GM21737 (cell line): Measurements from ENCODE around the gene CTNNA3.
A peak's percentile ranks its signal among the peaks of the same experiment; 100 is the strongest.

Experiments used
- ATAC-seq: cut with Tn5 transposase; IDR thresholded peaks from one replicate; pipeline ENCODE4 v1.9.1; 2021; ENCODE audit warnings: mild to moderate bottlenecking, moderate library complexity; ENCODE audit not compliant: unreplicated experiment

CTNNA3 gene

GRCh38 chr10:66964946-66965345, 731.0 kb downstream of the CTNNA3 start:
- no peak for ATAC-seq

DNA sequence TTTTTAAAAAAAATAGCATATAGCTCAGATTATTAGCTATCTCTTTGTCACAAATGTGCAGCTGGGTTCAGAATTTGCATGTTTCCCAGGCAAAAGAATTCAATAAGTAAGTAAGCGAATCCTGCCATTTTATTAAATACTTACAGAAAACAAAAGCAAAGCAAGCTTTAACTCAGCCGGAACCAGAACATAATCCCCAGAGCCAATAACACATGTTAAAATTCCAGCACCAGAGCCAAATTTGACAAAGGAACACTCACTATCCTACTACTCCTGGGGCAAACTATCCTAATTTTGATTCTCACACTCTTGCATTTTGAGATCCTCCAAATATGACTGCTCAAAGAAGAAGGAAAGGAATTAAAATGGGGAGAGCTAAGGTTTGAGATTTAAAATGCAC, 737.5 kb downstream of the CTNNA3 start:
- no peak for ATAC-seq

GRCh38 chr10:66951896-66952295, 744.1 kb downstream of the CTNNA3 start:
- ATAC-seq = no peak

DNA sequence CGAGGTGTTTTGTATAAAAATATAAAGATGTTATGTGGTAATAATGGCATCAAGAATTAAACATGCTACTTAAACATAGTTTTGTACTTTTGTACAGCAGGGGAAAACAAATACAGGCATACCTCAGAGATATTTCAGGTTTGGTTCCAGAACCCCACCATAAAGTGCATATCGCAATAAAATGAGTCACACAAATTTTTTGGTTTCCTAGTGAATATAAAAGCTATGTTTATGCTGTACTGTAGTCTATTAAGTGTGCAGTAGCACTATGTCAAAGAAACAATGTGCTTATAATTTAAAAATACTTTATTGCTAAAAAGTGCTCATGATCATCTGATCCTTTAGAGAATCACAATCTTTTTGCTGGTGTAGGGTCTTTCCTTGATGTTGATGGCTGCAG, 752.4 kb downstream of the CTNNA3 start:
- ATAC-seq = no peak

GRCh38 chr10:66942407-66942806, 753.6 kb downstream of the CTNNA3 start:
- no peak for ATAC-seq

DNA sequence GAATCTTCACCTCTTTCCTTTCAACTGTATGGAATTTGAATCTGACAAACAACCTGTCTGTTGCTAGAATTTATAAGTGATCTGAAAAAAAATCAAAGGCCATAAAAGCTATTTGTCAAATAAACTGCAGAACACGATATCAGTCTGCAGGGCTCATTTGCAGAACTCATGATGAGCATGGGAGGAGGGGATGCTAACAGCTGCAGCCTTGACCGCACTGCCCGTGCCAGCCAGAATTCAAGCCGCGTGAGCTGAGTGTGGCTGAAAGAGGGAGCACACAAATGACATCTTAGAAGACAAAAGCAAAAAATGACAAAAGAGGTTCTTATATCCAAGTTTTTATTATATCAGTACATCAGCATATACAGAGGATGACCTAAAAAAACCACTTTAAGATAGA, 754.5 kb downstream of the CTNNA3 start:
- no peak for ATAC-seq

DNA sequence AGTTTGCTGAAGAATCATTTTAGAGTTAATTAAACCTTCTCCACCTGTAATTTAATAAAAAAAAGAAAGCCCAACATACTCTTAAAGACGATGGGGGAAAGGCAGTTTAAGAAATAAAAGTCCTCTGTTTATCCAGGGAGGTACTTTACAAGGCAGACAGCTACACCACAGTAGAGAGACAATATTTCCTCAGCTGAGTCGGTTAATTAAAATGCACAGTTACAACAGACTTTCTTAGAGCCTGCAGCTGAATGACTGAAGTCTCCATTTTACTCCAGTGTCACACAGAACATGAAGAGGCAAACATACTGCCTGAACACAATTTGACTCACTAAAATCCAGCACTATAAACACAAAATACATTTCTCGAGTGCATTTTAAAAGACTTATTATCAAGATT, 755.0 kb downstream of the CTNNA3 start:
- no peak for ATAC-seq

GRCh38 chr10:66934711-66935110, 761.3 kb downstream of the CTNNA3 start:
- no peak for ATAC-seq

GRCh38 chr10:66931949-66932343, 764.0 kb downstream of the CTNNA3 start:
- no peak for ATAC-seq

- ATAC-seq = no peak
Observed at GRCh38 chr10:66931340-66931948, 764.6 kb downstream of the CTNNA3 start.

GRCh38 chr10:66929375-66929774, 766.6 kb downstream of the CTNNA3 start:
- no peak for ATAC-seq

GRCh38 chr10:66928776-66929175, 767.2 kb downstream of the CTNNA3 start:
- no peak for ATAC-seq

- no peak for ATAC-seq
Observed at GRCh38 chr10:66927971-66928770, 767.8 kb downstream of the CTNNA3 start.

DNA sequence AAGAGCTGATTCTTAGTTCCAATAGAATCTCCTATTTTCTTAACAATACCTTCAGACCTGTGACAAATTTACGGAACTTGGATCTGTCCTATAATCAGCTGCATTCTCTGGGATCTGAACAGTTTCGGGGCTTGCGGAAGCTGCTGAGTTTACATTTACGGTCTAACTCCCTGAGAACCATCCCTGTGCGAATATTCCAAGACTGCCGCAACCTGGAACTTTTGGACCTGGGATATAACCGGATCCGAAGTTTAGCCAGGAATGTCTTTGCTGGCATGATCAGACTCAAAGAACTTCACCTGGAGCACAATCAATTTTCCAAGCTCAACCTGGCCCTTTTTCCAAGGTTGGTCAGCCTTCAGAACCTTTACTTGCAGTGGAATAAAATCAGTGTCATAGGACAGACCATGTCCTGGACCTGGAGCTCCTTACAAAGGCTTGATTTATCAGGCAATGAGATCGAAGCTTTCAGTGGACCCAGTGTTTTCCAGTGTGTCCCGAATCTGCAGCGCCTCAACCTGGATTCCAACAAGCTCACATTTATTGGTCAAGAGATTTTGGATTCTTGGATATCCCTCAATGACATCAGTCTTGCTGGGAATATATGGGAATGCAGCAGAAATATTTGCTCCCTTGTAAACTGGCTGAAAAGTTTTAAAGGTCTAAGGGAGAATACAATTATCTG, 768.6 kb downstream of the CTNNA3 start:
- ATAC-seq = no peak

GRCh38 chr10:66926841-66927240, 769.2 kb downstream of the CTNNA3 start:
- no peak for ATAC-seq

GRCh38 chr10:66925896-66926715, 769.9 kb downstream of the CTNNA3 start, which contains the start of gene LRRTM3:
Gene LRRTM3 (plus strand): TSS chr10:66926036.
- peak; percentile 100 for ATAC-seq

DNA sequence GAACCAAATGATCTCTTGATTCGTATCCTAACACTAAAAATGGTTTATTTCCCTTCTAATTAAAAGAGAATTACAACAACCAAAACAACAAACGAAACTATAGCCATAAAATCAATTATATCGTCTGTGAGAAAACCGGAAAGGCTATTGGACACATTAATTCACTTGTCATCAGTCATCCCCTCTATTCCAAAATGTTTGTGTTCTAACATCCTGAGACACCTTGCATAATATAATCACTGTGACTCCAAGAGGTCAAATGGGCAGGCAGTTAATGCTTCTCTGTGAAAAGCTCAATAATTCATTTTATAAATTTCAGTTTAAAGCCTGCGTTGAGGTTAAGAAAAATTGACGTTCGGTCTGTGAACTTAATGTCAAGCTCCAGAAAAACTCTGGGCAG, 770.6 kb downstream of the CTNNA3 start:
- ATAC-seq = no peak

DNA sequence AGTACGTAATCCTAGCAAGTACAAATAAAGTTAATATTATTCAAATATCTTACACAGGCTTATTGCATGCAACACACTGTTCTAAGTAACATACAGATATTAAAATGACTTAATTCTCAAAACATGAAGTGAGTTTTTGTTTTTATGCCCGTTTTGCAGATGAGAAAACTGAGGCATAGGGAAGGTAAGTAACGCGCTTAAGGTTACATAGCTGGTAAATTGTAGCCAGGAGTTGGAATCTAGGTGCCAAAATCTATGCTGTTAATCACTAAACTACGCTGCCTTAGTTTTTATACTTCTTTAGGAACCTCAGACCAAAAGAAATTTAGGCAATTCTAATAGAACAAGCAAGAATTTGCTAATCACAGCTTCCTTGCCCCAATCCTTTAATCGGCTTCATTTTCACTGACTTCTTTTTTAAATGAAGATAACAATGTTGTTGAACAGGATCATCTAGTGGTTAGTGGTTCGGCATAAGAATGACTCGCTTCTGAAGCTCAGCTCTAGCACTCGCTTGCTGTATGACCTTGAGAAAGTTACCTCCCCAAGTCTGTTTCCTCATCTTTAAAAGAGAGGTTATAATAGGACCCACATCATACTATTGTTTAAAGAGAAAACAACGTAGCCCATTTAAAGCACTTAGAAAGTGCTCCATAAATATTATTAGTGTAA, 771.2 kb downstream of the CTNNA3 start:
- no peak for ATAC-seq

DNA sequence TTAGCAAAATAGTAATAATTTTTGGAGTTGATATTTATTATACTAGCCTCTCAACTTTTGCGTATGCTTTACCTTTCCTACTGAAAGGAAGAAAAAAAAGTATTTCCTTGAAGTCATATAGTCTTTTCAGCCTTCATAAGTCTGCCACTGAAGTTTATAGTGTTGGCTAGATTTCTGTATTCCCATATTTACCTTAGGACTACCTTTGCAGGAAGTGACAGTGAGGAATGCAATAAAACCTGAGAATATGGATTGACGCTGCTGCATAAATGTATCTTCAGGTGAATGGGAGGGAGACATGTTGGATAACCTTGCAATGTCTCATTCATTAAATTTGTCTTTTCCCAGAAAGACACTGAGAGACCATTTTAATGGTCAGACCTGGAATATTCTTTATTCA, 776.7 kb downstream of the CTNNA3 start:
- no peak for ATAC-seq

DNA sequence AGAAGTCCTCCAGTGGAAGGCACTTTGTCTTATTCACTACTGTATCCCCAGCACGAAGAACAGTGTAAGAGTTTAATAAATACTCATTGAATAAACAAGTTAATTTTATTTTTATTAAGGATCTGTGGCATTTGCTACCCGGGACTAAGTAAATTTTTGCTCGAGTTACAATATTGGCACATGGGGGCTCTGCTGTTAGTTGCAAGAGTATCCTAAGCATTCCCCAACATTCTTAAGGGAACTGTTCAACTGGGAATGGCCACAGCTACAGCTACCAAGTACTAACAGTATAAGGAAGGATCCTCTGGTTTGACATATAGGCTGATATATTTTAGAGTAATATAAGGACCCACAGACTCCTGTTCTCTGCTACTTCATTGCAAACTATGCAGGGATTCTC, 778.9 kb downstream of the CTNNA3 start:
- ATAC-seq = no peak

DNA sequence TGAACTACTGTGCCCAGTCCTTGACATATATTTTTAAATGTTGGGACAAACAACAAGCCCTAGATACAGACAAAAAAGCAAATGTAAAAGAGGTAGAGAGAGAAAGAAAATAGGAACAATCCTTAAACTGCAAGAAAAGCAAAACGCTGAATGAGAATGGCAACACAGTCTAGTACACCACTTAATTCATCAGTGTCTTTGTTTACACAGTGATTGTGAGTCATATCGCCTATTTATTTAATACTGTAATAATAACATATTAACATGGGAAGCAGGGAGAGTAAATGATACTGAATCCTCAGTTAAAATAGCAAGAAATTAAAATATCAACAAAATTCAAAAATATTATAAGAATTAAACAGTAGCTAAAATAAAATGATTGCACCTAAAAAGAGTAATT, 780.0 kb downstream of the CTNNA3 start:
- no peak for ATAC-seq
